Measurements from ENCODE around the gene CUL3. TPM values are rescaled to one million over a fixed set of nuclear protein-coding genes. Genes with fewer than 3 reads are reported as not detected.

Gene CUL3
- total and polyA plus RNA-seq, 2 experiments from 2014 or later = 86.0 to 125 TPM

DNA sequence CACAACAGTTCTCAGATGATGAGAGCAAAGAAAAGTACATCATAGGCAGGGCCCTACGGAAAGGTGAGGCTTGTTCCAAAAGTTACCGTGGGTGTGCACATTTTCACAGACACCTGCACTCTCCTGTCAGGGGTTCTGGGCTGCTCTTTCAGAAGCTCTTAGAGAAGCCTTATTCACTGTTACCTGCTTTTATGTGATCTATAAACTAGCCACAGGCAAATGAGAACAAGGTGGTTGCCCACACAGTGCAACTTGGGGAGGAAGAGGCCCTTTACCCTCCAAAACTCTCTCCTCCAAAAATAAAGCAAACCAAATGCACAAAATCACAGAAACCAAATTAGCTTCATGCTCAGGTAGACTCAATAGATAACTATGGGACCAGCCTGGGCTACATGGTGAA lies 11.1 kb upstream of the CUL3 start:
- Histone ChIP-seq H3K4me1 (ENCODE audit: insufficient read depth) (no peaks in the 10 kb centered on the region), H2AFZ (no peak overlapping the region), H4K20me1 (replicated peaks; ENCODE audit: insufficient read depth) (no peaks in the 10 kb centered on the region), H3K27ac (ENCODE audit: low read depth) (no peak overlapping the region), H3K4me2 (no peak overlapping the region), H3K27me3 (ENCODE audit: insufficient read depth) (no peaks in the 10 kb centered on the region), H3K36me3 (ENCODE audit: insufficient read depth) (no peaks in the 10 kb centered on the region), H3F3A (replicated peaks; ENCODE audit: low read depth) (no peaks in the 10 kb centered on the region), H3K79me2 (replicated peaks; ENCODE audit: insufficient read depth) (no peaks in the 10 kb centered on the region), H3K9me2 (ENCODE audit: insufficient read depth) (no peaks in the 10 kb centered on the region), H3K4me3 (no peak overlapping the region)
- TF ChIP-seq POLR2AphosphoS5 (IDR thresholded peaks at IDR 0.05; ENCODE audit: low read depth) (no peak), ZNF331 (CRISPR knock-in tag; IDR thresholded peaks at IDR 0.05; ENCODE audit: low read depth) (no peak), ZNF114 (CRISPR knock-in tag; IDR thresholded peaks at IDR 0.05) (no peak), JUNB (IDR thresholded peaks at IDR 0.05; ENCODE audit: unreplicated experiment) (no peak), NANOG (IDR thresholded peaks at IDR 0.05; ENCODE audit: borderline replicate concordance) (no peak), EZH2phosphoT487 (IDR thresholded peaks at IDR 0.05; ENCODE audit: unreplicated experiment) (no peak), EZH2 (IDR thresholded peaks at IDR 0.05; ENCODE audit: low read depth, unreplicated experiment) (no peak), STAT1 (IDR thresholded peaks at IDR 0.05; ENCODE audit: unreplicated experiment) (no peak), CTCF (conservative IDR thresholded peaks at IDR 0.05; ENCODE audit: low read depth in 2 of 2) (no peak), CREB1 (CRISPR knock-in tag; IDR thresholded peaks at IDR 0.05; ENCODE audit: low read depth) (no peak)
- TF ChIP-seq, protein P1, sequence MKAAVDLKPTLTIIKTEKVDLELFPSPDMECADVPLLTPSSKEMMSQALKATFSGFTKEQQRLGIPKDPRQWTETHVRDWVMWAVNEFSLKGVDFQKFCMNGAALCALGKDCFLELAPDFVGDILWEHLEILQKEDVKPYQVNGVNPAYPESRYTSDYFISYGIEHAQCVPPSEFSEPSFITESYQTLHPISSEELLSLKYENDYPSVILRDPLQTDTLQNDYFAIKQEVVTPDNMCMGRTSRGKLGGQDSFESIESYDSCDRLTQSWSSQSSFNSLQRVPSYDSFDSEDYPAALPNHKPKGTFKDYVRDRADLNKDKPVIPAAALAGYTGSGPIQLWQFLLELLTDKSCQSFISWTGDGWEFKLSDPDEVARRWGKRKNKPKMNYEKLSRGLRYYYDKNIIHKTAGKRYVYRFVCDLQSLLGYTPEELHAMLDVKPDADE (IDR thresholded peaks at IDR 0.05) = no peak
- TF ChIP-seq, protein P2, sequence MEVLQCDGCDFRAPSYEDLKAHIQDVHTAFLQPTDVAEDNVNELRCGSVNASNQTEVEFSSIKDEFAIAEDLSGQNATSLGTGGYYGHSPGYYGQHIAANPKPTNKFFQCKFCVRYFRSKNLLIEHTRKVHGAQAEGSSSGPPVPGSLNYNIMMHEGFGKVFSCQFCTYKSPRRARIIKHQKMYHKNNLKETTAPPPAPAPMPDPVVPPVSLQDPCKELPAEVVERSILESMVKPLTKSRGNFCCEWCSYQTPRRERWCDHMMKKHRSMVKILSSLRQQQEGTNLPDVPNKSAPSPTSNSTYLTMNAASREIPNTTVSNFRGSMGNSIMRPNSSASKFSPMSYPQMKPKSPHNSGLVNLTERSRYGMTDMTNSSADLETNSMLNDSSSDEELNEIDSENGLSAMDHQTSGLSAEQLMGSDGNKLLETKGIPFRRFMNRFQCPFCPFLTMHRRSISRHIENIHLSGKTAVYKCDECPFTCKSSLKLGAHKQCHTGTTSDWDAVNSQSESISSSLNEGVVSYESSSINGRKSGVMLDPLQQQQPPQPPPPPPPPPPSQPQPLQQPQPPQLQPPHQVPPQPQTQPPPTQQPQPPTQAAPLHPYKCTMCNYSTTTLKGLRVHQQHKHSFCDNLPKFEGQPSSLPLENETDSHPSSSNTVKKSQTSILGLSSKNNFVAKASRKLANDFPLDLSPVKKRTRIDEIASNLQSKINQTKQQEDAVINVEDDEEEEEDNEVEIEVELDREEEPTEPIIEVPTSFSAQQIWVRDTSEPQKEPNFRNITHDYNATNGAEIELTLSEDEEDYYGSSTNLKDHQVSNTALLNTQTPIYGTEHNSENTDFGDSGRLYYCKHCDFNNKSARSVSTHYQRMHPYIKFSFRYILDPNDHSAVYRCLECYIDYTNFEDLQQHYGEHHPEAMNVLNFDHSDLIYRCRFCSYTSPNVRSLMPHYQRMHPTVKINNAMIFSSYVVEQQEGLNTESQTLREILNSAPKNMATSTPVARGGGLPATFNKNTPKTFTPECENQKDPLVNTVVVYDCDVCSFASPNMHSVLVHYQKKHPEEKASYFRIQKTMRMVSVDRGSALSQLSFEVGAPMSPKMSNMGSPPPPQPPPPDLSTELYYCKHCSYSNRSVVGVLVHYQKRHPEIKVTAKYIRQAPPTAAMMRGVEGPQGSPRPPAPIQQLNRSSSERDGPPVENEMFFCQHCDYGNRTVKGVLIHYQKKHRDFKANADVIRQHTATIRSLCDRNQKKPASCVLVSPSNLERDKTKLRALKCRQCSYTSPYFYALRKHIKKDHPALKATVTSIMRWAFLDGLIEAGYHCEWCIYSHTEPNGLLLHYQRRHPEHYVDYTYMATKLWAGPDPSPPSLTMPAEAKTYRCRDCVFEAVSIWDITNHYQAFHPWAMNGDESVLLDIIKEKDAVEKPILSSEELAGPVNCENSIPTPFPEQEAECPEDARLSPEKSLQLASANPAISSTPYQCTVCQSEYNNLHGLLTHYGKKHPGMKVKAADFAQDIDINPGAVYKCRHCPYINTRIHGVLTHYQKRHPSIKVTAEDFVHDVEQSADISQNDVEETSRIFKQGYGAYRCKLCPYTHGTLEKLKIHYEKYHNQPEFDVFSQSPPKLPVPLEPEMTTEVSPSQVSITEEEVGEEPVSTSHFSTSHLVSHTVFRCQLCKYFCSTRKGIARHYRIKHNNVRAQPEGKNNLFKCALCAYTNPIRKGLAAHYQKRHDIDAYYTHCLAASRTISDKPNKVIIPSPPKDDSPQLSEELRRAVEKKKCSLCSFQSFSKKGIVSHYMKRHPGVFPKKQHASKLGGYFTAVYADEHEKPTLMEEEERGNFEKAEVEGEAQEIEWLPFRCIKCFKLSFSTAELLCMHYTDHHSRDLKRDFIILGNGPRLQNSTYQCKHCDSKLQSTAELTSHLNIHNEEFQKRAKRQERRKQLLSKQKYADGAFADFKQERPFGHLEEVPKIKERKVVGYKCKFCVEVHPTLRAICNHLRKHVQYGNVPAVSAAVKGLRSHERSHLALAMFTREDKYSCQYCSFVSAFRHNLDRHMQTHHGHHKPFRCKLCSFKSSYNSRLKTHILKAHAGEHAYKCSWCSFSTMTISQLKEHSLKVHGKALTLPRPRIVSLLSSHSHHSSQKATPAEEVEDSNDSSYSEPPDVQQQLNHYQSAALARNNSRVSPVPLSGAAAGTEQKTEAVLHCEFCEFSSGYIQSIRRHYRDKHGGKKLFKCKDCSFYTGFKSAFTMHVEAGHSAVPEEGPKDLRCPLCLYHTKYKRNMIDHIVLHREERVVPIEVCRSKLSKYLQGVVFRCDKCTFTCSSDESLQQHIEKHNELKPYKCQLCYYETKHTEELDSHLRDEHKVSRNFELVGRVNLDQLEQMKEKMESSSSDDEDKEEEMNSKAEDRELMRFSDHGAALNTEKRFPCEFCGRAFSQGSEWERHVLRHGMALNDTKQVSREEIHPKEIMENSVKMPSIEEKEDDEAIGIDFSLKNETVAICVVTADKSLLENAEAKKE (CRISPR knock-in tag; IDR thresholded peaks at IDR 0.05) = no peak
- TF ChIP-seq, protein P3, sequence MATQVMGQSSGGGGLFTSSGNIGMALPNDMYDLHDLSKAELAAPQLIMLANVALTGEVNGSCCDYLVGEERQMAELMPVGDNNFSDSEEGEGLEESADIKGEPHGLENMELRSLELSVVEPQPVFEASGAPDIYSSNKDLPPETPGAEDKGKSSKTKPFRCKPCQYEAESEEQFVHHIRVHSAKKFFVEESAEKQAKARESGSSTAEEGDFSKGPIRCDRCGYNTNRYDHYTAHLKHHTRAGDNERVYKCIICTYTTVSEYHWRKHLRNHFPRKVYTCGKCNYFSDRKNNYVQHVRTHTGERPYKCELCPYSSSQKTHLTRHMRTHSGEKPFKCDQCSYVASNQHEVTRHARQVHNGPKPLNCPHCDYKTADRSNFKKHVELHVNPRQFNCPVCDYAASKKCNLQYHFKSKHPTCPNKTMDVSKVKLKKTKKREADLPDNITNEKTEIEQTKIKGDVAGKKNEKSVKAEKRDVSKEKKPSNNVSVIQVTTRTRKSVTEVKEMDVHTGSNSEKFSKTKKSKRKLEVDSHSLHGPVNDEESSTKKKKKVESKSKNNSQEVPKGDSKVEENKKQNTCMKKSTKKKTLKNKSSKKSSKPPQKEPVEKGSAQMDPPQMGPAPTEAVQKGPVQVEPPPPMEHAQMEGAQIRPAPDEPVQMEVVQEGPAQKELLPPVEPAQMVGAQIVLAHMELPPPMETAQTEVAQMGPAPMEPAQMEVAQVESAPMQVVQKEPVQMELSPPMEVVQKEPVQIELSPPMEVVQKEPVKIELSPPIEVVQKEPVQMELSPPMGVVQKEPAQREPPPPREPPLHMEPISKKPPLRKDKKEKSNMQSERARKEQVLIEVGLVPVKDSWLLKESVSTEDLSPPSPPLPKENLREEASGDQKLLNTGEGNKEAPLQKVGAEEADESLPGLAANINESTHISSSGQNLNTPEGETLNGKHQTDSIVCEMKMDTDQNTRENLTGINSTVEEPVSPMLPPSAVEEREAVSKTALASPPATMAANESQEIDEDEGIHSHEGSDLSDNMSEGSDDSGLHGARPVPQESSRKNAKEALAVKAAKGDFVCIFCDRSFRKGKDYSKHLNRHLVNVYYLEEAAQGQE (IDR thresholded peaks at IDR 0.05; ENCODE audit: unreplicated experiment) = no peak
- no peak overlapping the region for H3K4me3 Mint-ChIP-seq
- no peaks in the 10 kb centered on the region for H3K36me3 Mint-ChIP-seq (ENCODE audit: low read depth)
- H3K9me3 Mint-ChIP-seq = no peaks in the 10 kb centered on the region
- DNase-seq (ENCODE audit: low spot score) (no peak), ATAC-seq (no peak)
- H3K4me1 Mint-ChIP-seq = peaks cover 5% of the 10 kb centered on the region; the same call in 2 of the 3 replicates
- no peak overlapping the region for H3K27ac Mint-ChIP-seq
- H3K27me3 Mint-ChIP-seq (ENCODE audit: insufficient read depth, low read depth, poor library complexity) = peaks cover 3% of the 10 kb centered on the region

Measured in GM23338 (cell line).